Measurements from ENCODE around the gene SLC7A9.

GRCh38 chr19:32852216-32852615 lies 17.4 kb downstream of the SLC7A9 start:
- TF ChIP-seq BHLHE40 (IDR thresholded peaks at IDR 0.05; ENCODE audit: borderline replicate concordance in 1 of 2, low read depth in 2 of 2, low read length in 1 of 2) (no peak), MXI1 (IDR thresholded peaks at IDR 0.05; ENCODE audit: low read depth, low read length) (no peak), RAD21 (IDR thresholded peaks at IDR 0.05; ENCODE audit: insufficient read depth, low read depth, low read length) (no peak), RBBP5 (conservative IDR thresholded peaks at IDR 0.05) (no peak), RFX5 (IDR thresholded peaks at IDR 0.05; ENCODE audit: low read depth, low read length) (no peak), IRF4 (IDR thresholded peaks at IDR 0.05; ENCODE audit: low read depth, low read length) (no peak), RB1 (IDR thresholded peaks at IDR 0.05; ENCODE audit: borderline replicate concordance) (no peak), STAT1 (conservative IDR thresholded peaks at IDR 0.05) (no peak)
